ENCODE data around the gene ENO2. TPM values are rescaled to one million over a fixed set of nuclear protein-coding genes. Genes with fewer than 3 reads are reported as not detected.

ENO2 gene
- 26.1 and 45.2 TPM in 2 replicates for total RNA-seq

GRCh38 chr12:6914246-6914946 is at the start of gene ENO2:
TSS of gene ENO2 (plus strand) at chr12:6914580. CDS start at chr12:6915833, 1,253 bp downstream.

GRCh38 chr12:6867413-6868210 is 46.8 kb upstream of the ENO2 start, which contains the start of gene TPI1:
TSS of gene TPI1 (plus strand) at chr12:6867531. CDS start at chr12:6867567, 36 bp downstream.

GRCh38 chr12:6873094-6874014 is 41.0 kb upstream of the ENO2 start, which contains the start of gene SPSB2:
TSS of gene SPSB2 (minus strand) at chr12:6873303. CDS start at chr12:6872901, 402 bp downstream.

GRCh38 chr12:6904280-6905276 is 9.8 kb upstream of the ENO2 start, which contains the start of gene LRRC23:
TSS of gene LRRC23 (plus strand) at chr12:6904822. CDS start at chr12:6905634, 812 bp downstream.

GRCh38 chr12:6927379-6928021 is 13.1 kb downstream of the ENO2 start, which contains the start of gene ATN1:
TSS of gene ATN1 (plus strand) at chr12:6927959. CDS start at chr12:6934002, 6,043 bp downstream.

GRCh38 chr12:6943722-6944380 is 29.5 kb downstream of the ENO2 start, which contains the start of the genes C12orf57 and RNU7-1:
TSS of gene C12orf57 (plus strand) at chr12:6944022. CDS start at chr12:6944122, 100 bp downstream.
TSS of gene RNU7-1 (plus strand) at chr12:6943816.

GRCh38 chr12:6950811-6951540 is 36.6 kb downstream of the ENO2 start, which contains the start of gene PTPN6:
TSS of gene PTPN6 (plus strand) at chr12:6951356. CDS start at chr12:6951513, 157 bp downstream.

Other genes starting within 250 kb of the ENO2 start
- 16.8 and 39.4 TPM in 2 replicates for gene ZNF384, start 225.2 kb upstream of the ENO2 start, total RNA-seq
- gene PIANP, start 213.8 kb upstream of the ENO2 start, total RNA-seq: 0.52 and 5.9 TPM in 2 replicates
- 50.6 and 80.7 TPM in 2 replicates for gene COPS7A, start 190.5 kb upstream of the ENO2 start, total RNA-seq
- gene MLF2, start 161.4 kb upstream of the ENO2 start, total RNA-seq: 196 and 281 TPM in 2 replicates
- 174 and 234 TPM in 2 replicates for gene PTMS, start 148.2 kb upstream of the ENO2 start, total RNA-seq
- 1.6 TPM in 1 of 2 replicates, not detected in the other for gene LAG3, start 142.1 kb upstream of the ENO2 start, total RNA-seq
- 11.2 and 19.2 TPM in 2 replicates for gene CD4, start 125.1 kb upstream of the ENO2 start, total RNA-seq
- 2.1 and 20.3 TPM in 2 replicates for gene GPR162, start 92.8 kb upstream of the ENO2 start, total RNA-seq
- 72.0 and 77.4 TPM in 2 replicates for gene P3H3, start 86.2 kb upstream of the ENO2 start, total RNA-seq
- gene GNB3, start 73.7 kb upstream of the ENO2 start, total RNA-seq: 0.39 and 0.48 TPM in 2 replicates
- gene CDCA3, start 63.3 kb upstream of the ENO2 start, total RNA-seq: 12.0 and 27.4 TPM in 2 replicates
- 47.1 and 72.5 TPM in 2 replicates for gene USP5, start 62.4 kb upstream of the ENO2 start, total RNA-seq
- gene TPI1, start 47.0 kb upstream of the ENO2 start, total RNA-seq: 1,206 and 1,693 TPM in 2 replicates
- gene SPSB2, start 41.3 kb upstream of the ENO2 start, total RNA-seq: 3.6 and 5.4 TPM in 2 replicates
- 5.8 and 13.9 TPM in 2 replicates for gene LRRC23, start 9.8 kb upstream of the ENO2 start, total RNA-seq
- gene ATN1, start 13.4 kb downstream of the ENO2 start, total RNA-seq: 14.2 and 57.7 TPM in 2 replicates
- not detected in 2 replicates for gene RNU7-1, start 29.2 kb downstream of the ENO2 start, total RNA-seq
- gene C12orf57, start 29.4 kb downstream of the ENO2 start, total RNA-seq: 336 and 337 TPM in 2 replicates
- gene PTPN6, start 36.8 kb downstream of the ENO2 start, total RNA-seq: 1.0 and 4.2 TPM in 2 replicates
- 395 and 411 TPM in 2 replicates for gene PHB2, start 56.1 kb downstream of the ENO2 start, total RNA-seq
- gene EMG1, start 56.3 kb downstream of the ENO2 start, total RNA-seq: 24.4 and 65.2 TPM in 2 replicates
- 26.5 and 28.0 TPM in 2 replicates for gene LPCAT3, start 103.9 kb downstream of the ENO2 start, total RNA-seq
- 137 and 318 TPM in 2 replicates for gene C1S, start 146.1 kb downstream of the ENO2 start, total RNA-seq
- gene C1R, start 177.9 kb downstream of the ENO2 start, total RNA-seq: 250 and 966 TPM in 2 replicates
- gene C1RL, start 194.6 kb downstream of the ENO2 start, total RNA-seq: 38.4 and 157 TPM in 2 replicates
- gene RBP5, start 214.3 kb downstream of the ENO2 start, total RNA-seq: not detected in 2 replicates
- gene CLSTN3, start 215.8 kb downstream of the ENO2 start, total RNA-seq: 20.7 and 29.7 TPM in 2 replicates